Measurements from ENCODE around the gene SETDB2. TPM values are rescaled to one million over a fixed set of nuclear protein-coding genes. Genes with fewer than 3 reads are reported as not detected.

SETDB2 gene
- total and polyA plus RNA-seq, 4 experiments from 2014 or later = 11.0 to 28.2 (median 21.6) TPM

GRCh38 chr13:49466292-49466838, 22.3 kb downstream of the SETDB2 start:
- H3K36me3 ChIP-seq (ENCODE audit: insufficient read depth, low read length) = peaks cover 25% of the 10 kb centered on the region
- ChIA-PET CTCF (ENCODE audit: partially characterized antibody) (no interaction called here), POLR2A (ENCODE audit: partially characterized antibody) (no interaction called here)
- no peaks in the 10 kb centered on the region for H3K27me3 ChIP-seq (ENCODE audit: insufficient read depth, low read length)
- Mint-ChIP-seq H3K9me3 (peaks cover 0 to 16% (median 11%) of the 10 kb centered on the region in 8 donors), H3K27me3 (no peaks in the 10 kb centered on the region), H3K36me3 (peaks cover 68 to 73% of the 10 kb centered on the region in 2 donors), H3K27ac (peak overlapping the region in 1 of 7 donors; percentile 63), H3K4me1 (no peaks in the 10 kb centered on the region), H3K4me3 (no peak overlapping the region)
- no peak overlapping the region for H3K27ac ChIP-seq (ENCODE audit: low read depth, low read length)
- no peaks in the 10 kb centered on the region for H3K4me1 ChIP-seq (ENCODE audit: insufficient read depth, low read length)
- no peaks in the 10 kb centered on the region for H3K9me3 ChIP-seq (ENCODE audit: control insufficient read depth in 1 of 2, low read length in 2 of 2)
- DNase-seq = no peak
- intact Hi-C loops (cut with micrococcal nuclease) = no loop called here
- H3K4me3 ChIP-seq (ENCODE audit: low read length in 2 of 2) = no peak overlapping the region

GRCh38 chr13:49472186-49472585, 28.1 kb downstream of the SETDB2 start:
- Mint-ChIP-seq H3K4me1 (no peaks in the 10 kb centered on the region), H3K4me3 (no peak overlapping the region), H3K9me3 (no peaks in the 10 kb centered on the region), H3K27me3 (no peaks in the 10 kb centered on the region), H3K36me3 (peaks cover 29 to 65% of the 10 kb centered on the region in 2 donors), H3K27ac (peak overlapping the region in 1 of 7 donors; percentile 21)
- no peak for DNase-seq
- Histone ChIP-seq H3K9me3 (ENCODE audit: control insufficient read depth in 1 of 2, low read length in 2 of 2) (no peaks in the 10 kb centered on the region), H3K27ac (ENCODE audit: low read depth, low read length) (no peak overlapping the region), H3K36me3 (ENCODE audit: insufficient read depth, low read length) (peaks cover 35% of the 10 kb centered on the region), H3K4me1 (ENCODE audit: insufficient read depth, low read length) (no peaks in the 10 kb centered on the region), H3K4me3 (ENCODE audit: low read length in 2 of 2) (no peak overlapping the region), H3K27me3 (ENCODE audit: insufficient read depth, low read length) (no peaks in the 10 kb centered on the region)
- POLR2A ChIA-PET (ENCODE audit: partially characterized antibody) = interaction anchor here (1.0 kb wide), 1 partner anchor 28 kb away, joined by 4 read pairs; the partner anchor contains the start of genes CAB39L and SETDB2
- CTCF ChIA-PET (ENCODE audit: partially characterized antibody) = no interaction called here
- intact Hi-C loops (cut with micrococcal nuclease) = no loop called here

- H3K27ac ChIP-seq (ENCODE audit: low read depth, low read length) = no peak overlapping the region
- ChIA-PET CTCF (ENCODE audit: partially characterized antibody) (interaction anchor here (1.3 kb wide), 1 partner anchor 8 kb away, joined by 4 read pairs; no protein-coding TSS in a partner anchor), POLR2A (ENCODE audit: partially characterized antibody) (interaction anchor here (1.4 to 1.9 kb wide), 2 partner anchors 20 to 33 kb away, joined by 4 read pairs; partner anchors contain the start of gene PHF11)
- H3K4me3 ChIP-seq (ENCODE audit: low read length in 2 of 2) = no peak overlapping the region
- H3K27me3 ChIP-seq (ENCODE audit: insufficient read depth, low read length) = no peaks in the 10 kb centered on the region
- peaks cover 44% of the 10 kb centered on the region for H3K36me3 ChIP-seq (ENCODE audit: insufficient read depth, low read length)
- Mint-ChIP-seq H3K4me3 (no peak overlapping the region), H3K9me3 (no peaks in the 10 kb centered on the region), H3K4me1 (no peaks in the 10 kb centered on the region), H3K36me3 (peaks cover 22 to 72% of the 10 kb centered on the region in 2 donors), H3K27me3 (no peaks in the 10 kb centered on the region), H3K27ac (peak overlapping the region in 1 of 7 donors; percentile 31)
- intact Hi-C loops (cut with micrococcal nuclease) = no loop called here
- H3K4me1 ChIP-seq (ENCODE audit: insufficient read depth, low read length) = no peaks in the 10 kb centered on the region
- DNase-seq = no peak
- no peaks in the 10 kb centered on the region for H3K9me3 ChIP-seq (ENCODE audit: control insufficient read depth in 1 of 2, low read length in 2 of 2)
Measured at GRCh38 chr13:49476529-49476928, 32.5 kb downstream of the SETDB2 start.

- intact Hi-C loops (cut with micrococcal nuclease) = no loop called here
- H3K9me3 ChIP-seq (ENCODE audit: control insufficient read depth in 1 of 2, low read length in 2 of 2) = no peaks in the 10 kb centered on the region
- H3K4me3 ChIP-seq (ENCODE audit: low read length in 2 of 2) = no peak overlapping the region
- Mint-ChIP-seq H3K4me3 (no peak overlapping the region), H3K9me3 (no peaks in the 10 kb centered on the region), H3K27me3 (no peaks in the 10 kb centered on the region), H3K27ac (peak overlapping the region in 1 of 7 donors; percentile 48), H3K36me3 (peaks cover 49 to 80% of the 10 kb centered on the region in 2 donors), H3K4me1 (peaks cover 0 to 2% (median 0%) of the 10 kb centered on the region in 4 donors)
- CTCF ChIA-PET (ENCODE audit: partially characterized antibody) = interaction anchor here (1.1 kb wide), 1 partner anchor 125 kb away, joined by 3 read pairs; no protein-coding TSS in a partner anchor
- H3K27ac ChIP-seq (ENCODE audit: low read depth, low read length) = no peak overlapping the region
- POLR2A ChIA-PET (ENCODE audit: partially characterized antibody) = interaction anchor here (1.5 kb wide), 1 partner anchor 38 kb away, joined by 4 read pairs; the partner anchor contains the start of genes CAB39L and SETDB2
- H3K4me1 ChIP-seq (ENCODE audit: insufficient read depth, low read length) = no peaks in the 10 kb centered on the region
- no peak for DNase-seq
- H3K36me3 ChIP-seq (ENCODE audit: insufficient read depth, low read length) = peaks cover 32% of the 10 kb centered on the region
- H3K27me3 ChIP-seq (ENCODE audit: insufficient read depth, low read length) = no peaks in the 10 kb centered on the region
Measured at GRCh38 chr13:49481788-49482187, 37.7 kb downstream of the SETDB2 start.

GRCh38 chr13:49488563-49488962, 44.5 kb downstream of the SETDB2 start:
- H3K4me1 ChIP-seq (ENCODE audit: insufficient read depth, low read length) = no peaks in the 10 kb centered on the region
- intact Hi-C loops (cut with micrococcal nuclease) = no loop called here
- H3K4me3 ChIP-seq (ENCODE audit: low read length in 2 of 2) = no peak overlapping the region
- Mint-ChIP-seq H3K27me3 (no peaks in the 10 kb centered on the region), H3K9me3 (no peaks in the 10 kb centered on the region), H3K4me1 (peaks cover 0 to 2% (median 2%) of the 10 kb centered on the region in 4 donors), H3K36me3 (peaks cover 30 to 48% of the 10 kb centered on the region in 2 donors), H3K4me3 (no peak overlapping the region), H3K27ac (peak overlapping the region in 1 of 7 donors; percentile 2)
- CTCF ChIA-PET (ENCODE audit: partially characterized antibody) = interaction anchor here (0.8 kb wide), 2 partner anchors 19 to 20 kb away, joined by 3 read pairs; no protein-coding TSS in a partner anchor
- H3K36me3 ChIP-seq (ENCODE audit: insufficient read depth, low read length) = peaks cover 17% of the 10 kb centered on the region
- POLR2A ChIA-PET (ENCODE audit: partially characterized antibody) = no interaction called here
- no peak for DNase-seq
- H3K9me3 ChIP-seq (ENCODE audit: control insufficient read depth in 1 of 2, low read length in 2 of 2) = no peaks in the 10 kb centered on the region
- no peaks in the 10 kb centered on the region for H3K27me3 ChIP-seq (ENCODE audit: insufficient read depth, low read length)
- no peak overlapping the region for H3K27ac ChIP-seq (ENCODE audit: low read depth, low read length)

- DNase-seq = no peak
- Mint-ChIP-seq H3K4me1 (peaks cover 32 to 53% (median 39%) of the 10 kb centered on the region in 4 donors), H3K4me3 (peak overlapping the region; percentile 98 to 99 (median 98)), H3K27ac (peak overlapping the region; percentile 99), H3K9me3 (no peaks in the 10 kb centered on the region), H3K27me3 (no peaks in the 10 kb centered on the region), H3K36me3 (peaks cover 8 to 33% of the 10 kb centered on the region in 2 donors)
- no peaks in the 10 kb centered on the region for H3K36me3 ChIP-seq (ENCODE audit: insufficient read depth, low read length)
- H3K27me3 ChIP-seq (ENCODE audit: insufficient read depth, low read length) = no peaks in the 10 kb centered on the region
- H3K4me3 ChIP-seq (ENCODE audit: low read length in 2 of 2) = peak overlapping the region in 1 of 2 donors; percentile 74
- ChIA-PET CTCF (ENCODE audit: partially characterized antibody) (interaction anchor here (0.7 to 2.4 kb wide), 3 partner anchors 50 to 254 kb away, joined by 3 to 22 read pairs (median 4); partner anchors contain the start of genes CAB39L and SETDB2), POLR2A (ENCODE audit: partially characterized antibody) (interaction anchor here (0.8 to 3.7 kb wide), 9 partner anchors 8 to 503 kb away, joined by 3 to 26 read pairs (median 5); partner anchors contain the start of genes CAB39L, RCBTB1, SETDB2 and TRIM13)
- H3K4me1 ChIP-seq (ENCODE audit: insufficient read depth, low read length) = peaks cover 43% of the 10 kb centered on the region
- intact Hi-C loops (cut with micrococcal nuclease) = loop anchor here (1.0 to 5.0 kb wide), 7 partner anchors 48 to 1958 kb away; partner anchors contain the start of genes CAB39L, CDADC1, INTS6 and RCBTB1
- H3K9me3 ChIP-seq (ENCODE audit: control insufficient read depth in 1 of 2, low read length in 2 of 2) = no peaks in the 10 kb centered on the region
- H3K27ac ChIP-seq (ENCODE audit: low read depth, low read length) = peak overlapping the region; percentile 89
Measured at GRCh38 chr13:49494645-49495044, 50.6 kb downstream of the SETDB2 start.

Measured in CD4-positive, alpha-beta memory T cell (primary cell).